Occipital lobe (tissue), 2 donors: Measurements from ENCODE around the gene MATR3. TPM values are rescaled to one million over a fixed set of nuclear protein-coding genes. Genes with fewer than 3 reads are reported as not detected.
"Not testable (repeated sequence)": the region's sequence is repeated elsewhere in the genome, so short reads cannot be mapped to it uniquely, and the experiment has no call there.

Experiments
- DNase-seq: peaks from one replicate; lab custom pipeline; 2025; lab: John Stamatoyannopoulos, UW
- total RNA-seq: library from RNA; depleted of rRNA; stranded (reverse); fragments of >200 nt; gene quantifications from one replicate; pipeline ENCODE4 v1.2.3, GENCODE V29; 2014

Gene MATR3
- total RNA-seq, 1 donor from 2014 or later, result 769 TPM

- DNase-seq, result no peak
Observed at GRCh38 chr5:139344177-139344576, 50.6 kb downstream of the MATR3 start.

DNA sequence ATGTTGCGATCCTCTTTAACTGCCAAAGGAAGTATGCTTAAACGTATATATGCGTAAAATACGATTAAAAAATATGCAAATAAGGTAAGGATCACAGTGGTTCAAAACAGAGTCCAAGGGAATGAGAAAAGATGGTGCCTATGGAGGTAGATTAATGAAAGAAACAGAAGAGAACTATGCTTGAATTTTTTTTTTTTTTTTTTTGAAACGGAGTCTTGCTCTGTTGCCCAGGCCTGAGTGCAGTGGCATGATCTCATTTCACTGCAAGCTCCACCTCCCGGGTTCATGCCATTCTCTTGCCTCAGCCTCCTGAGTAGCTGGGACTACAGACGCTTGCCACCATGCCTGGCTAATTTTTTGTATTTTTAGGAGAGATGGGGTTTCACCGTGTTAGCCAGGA is 51.9 kb downstream of the MATR3 start:
- DNase-seq, result not testable (repeated sequence)

GRCh38 chr5:139347863-139348262 is 54.3 kb downstream of the MATR3 start:
- not testable (repeated sequence) for DNase-seq

GRCh38 chr5:139354186-139354585 is 60.6 kb downstream of the MATR3 start:
- no peak for DNase-seq

GRCh38 chr5:139355900-139356299 is 62.4 kb downstream of the MATR3 start:
- DNase-seq, result not testable (repeated sequence)

GRCh38 chr5:139358064-139358463 is 64.5 kb downstream of the MATR3 start:
- no peak for DNase-seq

- DNase-seq, result no peak
Observed at GRCh38 chr5:139360384-139360783, 66.8 kb downstream of the MATR3 start.

DNA sequence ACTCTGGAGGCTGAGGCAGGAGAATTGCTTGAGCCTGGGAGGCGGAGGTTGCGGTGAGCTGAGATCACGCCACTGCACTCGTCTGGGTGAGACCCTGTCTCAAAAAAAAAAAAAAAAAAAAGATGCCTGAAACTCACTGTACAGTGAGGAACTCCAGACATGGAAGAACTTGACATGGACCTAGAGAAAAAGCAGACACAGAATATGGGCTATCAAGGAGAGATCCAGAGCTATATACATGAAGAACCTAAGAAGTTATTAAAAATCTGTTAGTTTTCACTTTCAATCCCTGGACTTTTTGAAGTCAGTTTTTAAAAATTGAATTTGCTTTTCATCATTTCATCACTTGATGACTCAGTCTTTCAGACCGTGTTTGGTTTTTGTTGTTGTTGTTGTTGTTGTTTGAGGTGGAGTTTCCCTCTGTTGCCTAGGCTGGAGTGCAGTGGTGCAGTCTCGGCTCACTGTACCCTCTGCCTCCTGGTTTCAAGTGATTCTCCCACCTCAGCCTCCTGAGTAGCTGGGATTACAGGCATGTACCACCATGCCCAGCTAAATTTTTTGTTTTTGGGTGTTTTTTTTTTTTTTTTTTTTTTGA is 68.4 kb downstream of the MATR3 start:
- no peak for DNase-seq

- DNase-seq, result no peak
Observed at GRCh38 chr5:139363937-139364336, 70.4 kb downstream of the MATR3 start.

- no peak for DNase-seq
Observed at GRCh38 chr5:139364466-139364865, 70.9 kb downstream of the MATR3 start.

DNA sequence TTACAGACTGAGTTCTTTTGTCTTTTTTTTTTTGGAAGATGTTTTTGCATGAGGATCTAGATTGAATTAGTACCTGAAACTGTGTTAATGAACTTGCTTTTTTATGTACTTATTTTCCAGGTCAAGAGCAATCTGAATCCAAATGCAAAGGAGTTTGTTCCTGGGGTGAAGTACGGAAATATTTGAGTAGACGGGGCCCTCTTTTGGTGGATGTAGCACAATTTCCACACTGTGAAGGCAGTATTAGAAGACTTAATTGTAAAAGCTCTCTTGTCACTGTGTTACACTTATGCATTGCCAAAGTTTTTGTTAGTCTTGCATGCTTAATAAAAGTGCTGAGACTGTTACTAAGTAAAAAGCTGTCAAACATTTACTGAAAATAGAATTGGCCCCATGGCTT is 75.1 kb downstream of the MATR3 start:
- DNase-seq, result no peak

- DNase-seq, result no peak
Observed at GRCh38 chr5:139369181-139369580, 75.6 kb downstream of the MATR3 start.

GRCh38 chr5:139371482-139372435 is 78.2 kb downstream of the MATR3 start:
- DNase-seq, result no peak

DNA sequence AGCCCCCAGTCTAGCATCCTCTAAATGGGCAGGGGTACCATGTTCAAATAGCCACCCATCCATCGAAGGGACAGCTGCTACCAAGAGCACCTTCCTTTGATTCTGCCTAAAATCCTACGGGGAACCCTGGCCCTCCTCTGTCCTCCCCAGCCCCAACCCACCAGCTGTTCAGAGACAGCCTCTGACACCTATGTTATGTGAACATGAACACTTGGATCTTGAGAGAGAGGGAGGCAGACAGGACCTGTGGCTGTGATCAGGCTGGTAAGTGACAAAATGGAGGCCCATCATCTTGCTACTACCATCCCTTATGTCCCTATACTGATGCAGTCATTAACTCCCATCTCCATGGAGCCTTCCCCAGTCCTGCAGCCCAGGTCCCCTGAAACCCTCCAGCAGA is 81.4 kb downstream of the MATR3 start:
- DNase-seq, result no peak

DNA sequence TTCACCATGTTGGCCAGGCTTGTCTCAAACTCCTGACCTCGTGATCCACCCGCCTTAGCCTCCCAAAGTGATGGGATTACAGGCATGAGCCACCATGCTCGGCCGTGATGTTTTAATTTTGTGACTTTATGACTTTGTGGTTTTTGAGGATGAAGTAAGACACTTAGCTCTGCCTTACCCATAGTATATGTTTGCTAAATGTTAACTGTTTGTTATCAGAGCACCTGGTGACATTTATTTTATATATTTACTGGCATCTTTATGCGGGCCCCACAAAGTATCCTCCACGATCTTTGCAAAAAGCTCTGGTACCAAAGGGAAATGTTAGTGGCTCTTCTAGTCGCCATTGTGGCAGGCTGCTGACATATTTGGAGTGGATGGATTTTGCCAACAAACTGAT is 82.8 kb downstream of the MATR3 start:
- DNase-seq, result no peak

DNA sequence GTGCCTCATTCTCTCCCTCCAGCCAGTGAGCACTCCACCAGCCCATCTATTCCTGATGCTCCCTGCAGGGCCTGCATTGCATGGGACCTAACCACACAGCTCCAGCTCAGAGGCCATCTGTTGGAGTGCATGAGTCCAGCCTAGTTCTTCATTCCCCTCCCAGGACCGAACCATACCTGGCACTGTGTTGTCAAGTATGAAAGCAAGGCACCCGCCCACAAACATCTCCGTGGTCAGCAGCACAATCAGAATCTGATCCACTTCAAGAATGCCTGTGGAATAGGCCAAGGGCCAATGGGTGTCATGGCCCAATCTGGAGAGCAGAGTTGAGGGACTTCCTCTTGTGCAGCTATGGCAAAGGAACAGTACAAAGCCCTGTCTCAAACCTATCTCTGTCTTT is 83.7 kb downstream of the MATR3 start:
- no peak for DNase-seq

DNA sequence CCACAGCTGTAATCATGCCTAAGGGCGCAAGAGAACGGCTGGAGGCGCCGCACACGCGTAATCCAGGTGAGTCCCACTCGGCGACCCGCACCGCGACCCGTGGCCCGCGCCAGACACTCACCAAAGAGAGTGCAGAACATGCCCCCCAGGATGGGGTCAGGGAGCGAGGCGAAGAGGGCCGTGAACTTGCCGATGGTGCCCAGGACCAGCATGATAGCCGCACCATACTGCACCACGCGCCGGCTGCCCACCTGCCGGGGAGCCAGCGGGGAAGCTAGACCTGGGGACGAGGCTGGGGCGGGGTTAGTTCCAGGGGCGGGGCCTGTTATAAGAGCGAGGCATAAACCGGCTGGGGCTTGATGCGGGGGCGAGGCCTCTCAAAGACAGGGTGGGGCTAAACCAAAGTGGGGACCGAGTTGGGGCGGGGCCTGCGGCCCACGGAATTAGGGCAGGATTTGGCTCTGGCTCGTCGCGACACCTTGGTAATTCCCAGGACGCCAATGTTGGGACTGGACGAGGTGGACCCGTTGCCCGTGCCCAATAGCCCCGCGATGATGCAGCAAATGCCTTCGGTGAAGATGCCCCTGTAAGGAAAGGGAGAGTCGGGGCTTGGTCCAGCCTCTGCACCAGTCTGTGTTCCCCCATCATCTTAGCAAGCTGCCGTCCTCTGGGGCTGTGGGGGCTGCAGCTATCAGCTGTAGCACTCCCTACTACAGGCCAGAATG is 84.7 kb downstream of the MATR3 start:
- DNase-seq, result no peak

DNA sequence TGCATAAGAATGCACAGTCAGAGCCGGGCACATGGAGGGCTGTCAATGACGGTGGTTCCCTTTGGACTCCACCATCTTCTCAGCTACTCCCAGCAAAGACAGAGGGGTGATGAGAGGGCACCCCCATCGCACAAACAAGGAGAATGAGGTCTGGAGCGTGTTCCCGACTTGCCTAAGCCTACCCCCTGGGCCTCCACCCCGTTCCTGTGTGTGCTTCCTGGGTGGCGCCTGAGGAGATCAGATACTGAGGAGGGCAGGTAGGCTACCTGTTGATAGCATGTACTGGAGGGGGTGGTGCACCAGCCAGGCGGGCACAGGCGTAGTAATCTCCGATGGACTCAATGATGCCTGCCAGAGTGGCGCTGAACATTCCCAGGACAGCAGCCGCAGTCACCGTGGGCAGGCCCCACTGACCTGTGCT is 85.4 kb downstream of the MATR3 start:
- DNase-seq, result no peak

DNA sequence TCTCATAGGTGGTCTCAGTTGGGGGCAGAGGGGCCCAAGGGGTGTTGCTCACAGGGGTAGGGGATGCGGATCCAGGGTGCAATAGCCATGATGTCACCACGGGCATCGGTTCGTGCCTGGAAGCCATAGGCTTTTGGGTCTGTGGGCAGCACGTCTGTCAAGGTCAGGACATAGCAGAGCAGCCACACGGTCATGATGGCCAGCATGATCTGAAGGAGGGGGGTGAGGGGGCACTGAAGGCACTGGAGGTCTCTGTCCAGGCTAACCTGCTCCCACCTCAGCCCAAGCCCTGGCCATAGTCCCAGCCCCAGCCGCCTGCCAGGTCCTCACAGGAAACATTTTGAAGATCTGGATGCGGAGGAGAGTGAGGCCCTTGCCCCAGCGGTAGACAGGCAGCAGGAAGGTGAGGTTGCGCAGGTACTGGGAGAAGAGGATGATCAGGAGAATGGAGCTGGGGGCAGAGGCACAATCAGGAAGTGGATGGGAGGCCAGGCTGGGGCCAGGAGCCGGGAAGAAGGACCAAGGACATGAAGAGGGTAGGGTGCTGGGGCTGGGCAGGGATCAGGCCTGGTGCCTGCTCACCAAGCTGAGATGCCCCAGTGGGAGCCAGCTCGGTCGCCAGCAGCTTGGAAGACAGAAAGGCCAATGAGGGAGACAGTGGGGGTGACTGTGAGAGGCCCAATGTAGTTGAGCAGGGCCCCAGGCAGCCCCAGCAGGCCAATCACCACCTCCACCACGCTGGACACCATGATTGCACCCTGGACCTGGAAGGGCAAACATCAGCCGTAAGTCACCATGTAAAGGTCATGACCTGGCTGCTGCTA is 86.3 kb downstream of the MATR3 start:
- DNase-seq, result no peak
